Raji (cell line): ENCODE results near the gene MAFF.
A peak's percentile ranks its signal among the peaks of the same experiment; 100 is the strongest.

ENCODE experiments used
- POLR2A ChIP-seq: IDR thresholded peaks from 2 replicates; pipeline ENCODE4 v1.6.1; 2011; ENCODE audit warnings: low read depth, low read length, control low read depth; ENCODE audit not compliant: insufficient read depth

MAFF gene

GRCh38 chr22:38173641-38173906 lies 28.2 kb upstream of the MAFF start:
- no peak for TF ChIP-seq POLR2A

DNA sequence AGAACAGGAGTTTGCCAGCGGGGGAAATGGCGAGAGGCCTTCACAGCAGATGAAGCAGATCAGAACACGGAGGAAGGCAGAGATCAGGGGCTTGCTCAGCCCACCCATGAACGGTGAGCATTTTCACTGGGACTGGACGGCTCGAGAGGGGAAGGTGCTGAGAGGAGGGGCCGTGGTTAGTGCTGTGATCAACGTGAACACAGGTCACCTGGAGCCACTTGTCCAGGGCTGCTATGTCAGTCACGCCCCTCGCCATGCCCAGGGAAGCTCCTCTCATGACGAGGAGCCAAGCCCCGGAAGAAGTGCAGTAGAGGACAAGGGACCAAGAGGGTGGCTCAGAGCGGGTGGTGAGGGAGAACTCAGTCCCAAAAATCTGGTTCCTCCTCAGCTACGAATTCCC lies 27.2 kb upstream of the MAFF start:
- TF ChIP-seq POLR2A, result no peak

GRCh38 chr22:38175206-38176118 lies 26.3 kb upstream of the MAFF start:
- TF ChIP-seq POLR2A, result no peak

DNA sequence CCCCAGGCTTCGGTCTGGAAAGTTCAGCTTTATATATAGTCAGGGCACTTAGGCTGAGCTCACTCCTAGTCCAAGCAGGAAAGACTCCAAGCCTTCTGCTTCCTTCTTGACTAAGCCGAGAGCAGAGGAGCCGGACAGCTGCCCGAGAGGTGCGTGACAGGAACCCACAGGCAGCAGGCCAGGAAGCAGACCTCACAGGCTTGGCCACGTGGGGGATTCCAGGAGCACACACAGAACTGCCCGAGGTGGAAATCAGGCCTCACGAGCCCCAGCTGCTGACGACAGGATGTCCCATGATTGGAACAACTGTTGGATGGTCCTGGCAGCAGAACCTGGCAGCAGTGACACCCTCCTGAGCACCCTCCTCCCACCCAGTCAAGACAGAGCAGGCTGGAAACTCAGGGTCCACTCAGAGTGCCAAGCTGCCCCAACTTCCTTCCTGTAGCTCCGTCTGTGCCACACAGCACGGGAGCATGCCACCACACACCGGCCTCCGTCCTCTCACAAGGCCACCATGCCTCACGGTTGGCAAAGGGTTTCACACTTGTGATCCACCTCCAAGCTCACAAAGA lies 25.5 kb upstream of the MAFF start:
- TF ChIP-seq POLR2A, result no peak

DNA sequence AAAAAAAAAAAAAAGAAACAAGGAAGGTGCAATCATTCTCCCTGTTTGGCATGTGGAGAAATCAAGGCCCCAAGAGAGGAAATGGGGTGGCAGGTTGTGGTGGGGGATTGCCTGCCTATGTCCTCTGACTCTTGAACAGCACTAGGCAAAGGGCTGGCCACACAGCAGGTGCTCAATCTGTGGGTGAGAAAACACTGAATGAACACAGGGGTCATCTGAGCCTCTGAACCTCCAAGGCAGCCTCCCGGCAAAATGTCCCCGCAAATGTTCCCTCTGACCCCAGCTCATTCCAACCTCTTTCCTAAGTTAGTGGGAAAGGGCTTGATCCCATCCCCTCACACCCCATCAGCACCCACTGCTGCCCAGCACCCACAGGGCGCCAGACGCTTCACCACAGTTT lies 24.8 kb upstream of the MAFF start:
- TF ChIP-seq POLR2A, result no peak

- TF ChIP-seq POLR2A, result no peak
Measured at GRCh38 chr22:38177926-38178604, 23.7 kb upstream of the MAFF start.

DNA sequence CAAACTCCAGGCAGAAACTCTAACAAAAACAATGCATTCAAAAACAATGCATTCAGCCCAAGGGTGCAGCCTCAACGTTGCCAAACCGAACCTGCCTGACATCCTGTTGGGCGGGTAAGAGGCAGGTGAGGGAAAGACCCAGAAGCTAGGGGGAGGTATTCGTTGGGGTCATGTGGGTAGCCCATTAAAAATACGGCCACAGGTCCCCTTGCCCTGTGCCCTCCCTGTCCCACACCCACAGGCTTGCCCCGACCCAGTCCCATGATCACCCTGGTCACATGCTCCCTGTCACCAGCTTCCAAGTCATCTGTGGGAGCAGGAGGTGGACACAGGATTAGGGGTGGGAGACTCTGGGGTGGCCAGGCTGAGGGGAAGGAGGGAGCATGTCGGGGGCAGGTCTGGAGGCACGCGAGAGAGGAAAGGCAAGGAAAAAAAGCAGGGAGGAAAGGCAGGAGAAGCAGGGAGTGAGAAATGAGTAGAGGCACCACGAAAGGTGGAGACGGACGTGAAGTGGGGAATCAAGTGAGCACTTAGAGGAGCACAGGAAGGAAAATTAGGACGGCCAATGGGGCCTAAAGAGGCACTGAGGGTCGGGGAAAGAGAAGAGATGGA lies 20.8 kb upstream of the MAFF start:
- no peak; the same call in 1 of the 2 replicates for TF ChIP-seq POLR2A

DNA sequence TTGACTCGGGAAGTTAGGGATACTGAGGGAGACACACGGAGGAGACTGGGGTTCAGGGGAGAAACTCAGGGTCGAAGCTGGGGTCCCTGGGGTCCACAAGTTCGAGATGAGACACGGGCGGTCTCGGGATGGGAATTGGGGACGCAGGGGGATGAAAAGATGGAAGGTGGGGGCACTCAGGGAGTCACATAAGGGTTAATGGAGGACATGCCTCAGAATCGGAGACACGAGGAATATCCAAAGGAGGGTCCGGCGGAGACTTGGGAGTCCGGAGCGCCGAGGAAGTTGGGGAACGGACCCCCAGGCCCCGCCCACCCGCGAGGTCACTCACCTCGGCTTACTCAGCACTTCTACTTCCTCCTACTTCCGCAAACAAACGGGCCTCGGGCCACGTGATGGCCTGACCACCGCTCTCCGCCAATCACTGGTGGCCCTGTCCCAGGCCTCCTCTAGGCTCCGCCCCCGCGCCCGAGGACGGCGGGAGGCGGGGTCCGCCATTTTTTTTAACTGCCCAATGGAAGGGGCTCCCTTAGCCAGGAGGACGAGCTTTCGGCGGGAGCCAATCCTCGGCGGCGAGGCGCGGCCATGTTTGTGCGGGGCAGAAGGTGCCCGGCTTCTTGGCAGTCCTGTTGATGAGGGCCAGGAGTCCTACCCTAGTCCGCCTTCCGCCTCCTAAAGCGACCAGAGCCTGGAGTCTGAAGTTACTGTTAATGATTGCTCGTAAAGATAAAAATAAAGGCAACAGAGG lies 20.2 kb upstream of the MAFF start, which contains the start of gene PLA2G6:
PLA2G6 (minus strand) TSS at position 378 of the 748 bp plus-strand sequence. CDS start 12,404 bp downstream, outside the sequence.
- TF ChIP-seq POLR2A, result peak; percentile 60

DNA sequence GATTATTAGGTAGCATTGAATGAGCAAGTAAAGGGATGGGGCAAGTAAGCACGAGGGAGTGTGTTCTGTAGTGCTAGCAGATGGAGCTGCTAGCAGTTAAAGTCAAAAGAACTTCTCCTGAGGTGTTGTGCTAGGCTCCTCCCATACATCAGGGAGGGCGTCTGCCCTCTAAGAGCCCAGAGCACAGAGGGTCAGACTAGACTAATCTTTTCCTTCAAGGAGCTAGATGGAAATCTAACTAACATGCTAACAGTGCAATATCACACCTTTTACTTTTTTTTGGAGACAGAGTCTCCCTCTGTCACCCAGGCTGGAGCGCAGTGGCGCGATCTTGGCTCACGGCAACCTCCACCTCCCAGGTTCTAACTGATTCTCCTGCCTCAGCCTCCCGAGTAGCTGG lies 17.0 kb upstream of the MAFF start:
- no peak for TF ChIP-seq POLR2A

GRCh38 chr22:38186429-38186828 lies 15.4 kb upstream of the MAFF start:
- TF ChIP-seq POLR2A, result no peak

DNA sequence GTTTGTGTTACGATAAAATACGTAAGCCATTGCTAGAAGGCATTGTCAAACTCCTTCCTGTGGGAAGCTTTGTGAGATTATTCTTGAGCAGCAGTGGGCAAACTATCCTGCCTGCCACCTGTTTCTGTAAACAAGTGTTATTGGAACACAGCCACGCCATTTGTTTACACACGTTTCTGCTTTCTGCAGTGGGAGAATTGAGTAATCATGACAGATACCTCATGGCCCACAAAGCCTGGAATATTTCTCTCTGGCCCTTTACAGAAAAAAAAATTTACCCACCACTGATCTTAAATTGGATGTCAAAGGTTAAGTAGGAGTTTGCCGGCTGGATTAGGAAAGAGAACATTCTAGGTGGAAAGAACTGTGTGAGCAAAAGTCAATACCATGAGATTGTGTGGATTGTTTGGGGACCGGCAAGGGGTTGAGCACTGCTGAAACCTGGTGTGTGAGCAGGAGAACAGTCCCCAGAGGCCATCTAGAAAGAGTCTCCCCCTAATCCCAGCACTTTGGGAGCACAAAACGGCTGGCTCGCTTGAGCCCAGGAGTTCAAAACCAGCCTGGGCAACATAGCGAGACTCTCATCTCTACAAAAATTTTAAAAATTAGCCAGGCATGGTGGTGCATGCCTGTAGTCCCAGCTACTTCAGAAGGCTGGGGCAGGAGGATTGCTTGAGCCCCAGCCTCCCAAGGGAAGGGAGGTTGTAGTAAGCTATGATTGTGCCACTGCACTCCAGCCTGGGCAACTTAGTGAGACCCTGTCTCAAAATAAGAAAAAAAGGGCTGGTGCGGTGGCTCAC lies 14.2 kb upstream of the MAFF start:
- TF ChIP-seq POLR2A, result no peak

DNA sequence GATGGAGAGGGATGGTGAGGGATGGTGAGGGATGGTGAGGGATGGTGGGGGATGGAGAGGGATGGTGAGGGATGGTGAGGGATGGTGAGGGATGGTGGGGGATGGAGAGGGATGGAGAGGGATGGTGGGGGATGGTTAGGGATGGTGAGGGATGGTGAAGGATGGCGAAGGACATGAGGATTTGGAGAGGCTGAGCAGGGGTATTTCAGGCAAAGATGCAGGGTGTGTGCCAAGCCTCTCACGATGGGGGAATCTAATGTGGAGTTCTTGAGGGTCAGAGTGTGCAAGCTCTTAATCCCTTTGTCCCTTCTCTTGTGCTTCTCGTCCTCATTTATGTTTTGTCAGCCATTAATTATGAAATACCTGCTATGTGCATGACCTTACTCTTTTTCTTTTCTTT lies 12.7 kb upstream of the MAFF start:
- TF ChIP-seq POLR2A, result no peak

GRCh38 chr22:38190581-38190980 lies 11.2 kb upstream of the MAFF start:
- TF ChIP-seq POLR2A, result no peak

DNA sequence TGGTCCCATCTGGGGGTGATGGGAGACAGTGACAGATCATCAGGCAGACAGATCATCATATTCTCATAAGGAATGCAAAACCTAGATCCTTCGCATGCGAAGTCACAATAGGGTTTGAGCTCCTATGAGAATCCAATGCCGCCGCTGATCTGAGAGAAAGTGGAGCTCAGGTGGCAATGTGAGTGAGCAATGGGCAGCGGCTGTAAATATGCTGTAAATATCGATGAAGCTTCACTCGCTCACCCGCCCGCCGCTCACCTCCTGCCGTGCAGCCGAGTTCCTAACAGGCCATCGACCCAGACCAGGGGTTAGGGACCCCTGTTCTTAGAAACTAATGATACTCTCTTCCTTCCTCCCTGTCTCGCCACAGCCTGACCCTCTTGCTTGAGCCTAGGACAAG lies 10.7 kb upstream of the MAFF start:
- no peak for TF ChIP-seq POLR2A
